HepG2 (cell line): ENCODE results near the gene SCN9A. TPM values are rescaled to one million over a fixed set of nuclear protein-coding genes. Genes with fewer than 3 reads are reported as not detected.
A peak's percentile ranks its signal among the peaks of the same experiment; 100 is the strongest.

Experiments used
- GABPB1 ChIP-seq: IDR thresholded peaks from 2 replicates; pipeline ENCODE4 v1.6.1; 2016; ENCODE audit warnings: mild to moderate bottlenecking, missing genetic modification reagents, moderate library complexity, missing compliant biosample characterization
- HNRNPH1 ChIP-seq: fragments of 200-400 bp; formaldehyde crosslinking; optimal IDR thresholded peaks from 2 replicates; pipeline ENCODE3; 2017; ENCODE audit warnings: mild to moderate bottlenecking, low read depth, low read length
- HOXA3 ChIP-seq: sonication (generic); formaldehyde crosslinking; IDR thresholded peaks from 2 replicates; pipeline ENCODE4 v1.5.0; 2020; ENCODE audit warnings: missing genetic modification reagents
- KDM5B ChIP-seq: sonication (generic); formaldehyde crosslinking; IDR thresholded peaks from 2 replicates; pipeline ENCODE4 v1.4.0; 2020; ENCODE audit warnings: missing genetic modification reagents, mild to moderate bottlenecking, borderline replicate concordance
- RFX1 ChIP-seq: fragments of 450-650 bp; IDR thresholded peaks from 2 replicates; pipeline ENCODE4 v1.6.1; 2017
- SKI ChIP-seq: fragments of 450-650 bp; IDR thresholded peaks from one replicate; pipeline ENCODE4 v1.6.1; 2018; ENCODE audit warnings: mild to moderate bottlenecking; ENCODE audit not compliant: partially characterized antibody
- TAF1 ChIP-seq: sonication (generic); formaldehyde crosslinking; IDR thresholded peaks from 2 replicates; pipeline ENCODE4 v1.4.0; 2020; ENCODE audit warnings: missing genetic modification reagents
- ZKSCAN1 ChIP-seq: fragments of 150-350 bp; IDR thresholded peaks from 2 replicates; pipeline ENCODE4 v1.6.1; 2014; ENCODE audit warnings: low read length
- ZNF234 ChIP-seq: sonication (generic); formaldehyde crosslinking; conservative IDR thresholded peaks from 2 replicates; pipeline ENCODE4 v1.5.1; 2020; ENCODE audit warnings: mild to moderate bottlenecking, missing genetic modification reagents
- ZNF562 ChIP-seq: sonication (generic); formaldehyde crosslinking; IDR thresholded peaks from 2 replicates; pipeline ENCODE4 v1.8.0; 2022; ENCODE audit warnings: missing genetic modification reagents, borderline replicate concordance
- ZNF577 ChIP-seq: sonication (generic); formaldehyde crosslinking; IDR thresholded peaks from 2 replicates; pipeline ENCODE4 v1.4.0; 2020; ENCODE audit warnings: mild to moderate bottlenecking, low read depth, missing genetic modification reagents, borderline replicate concordance
- polyA plus RNA-seq, 8 experiments: library from polyadenylated mRNA; depleted of rRNA in 3 of 8; stranded (reverse) in 7 of 8; unstranded in 1 of 8; fragments of >200 nt; fragmentation: Illumina TruSeq in 4 of 8; extraction: Trizol in 4 of 8; gene quantifications; 2 replicates each; pipeline versions ENCODE4 v1.2.1 to v1.2.3, GENCODE V29; 2011 to 2016; ENCODE audit warnings: low read depth in 4 of 8, missing spikeins in 1 of 8, mixed read lengths in 1 of 8; ENCODE audit not compliant: insufficient read depth in 1 of 8
- total RNA-seq, 5 experiments: library from RNA; depleted of rRNA; stranded (reverse); fragments of >200 nt; fragmentation: Illumina TruSeq; extraction: Trizol; gene quantifications; 2 replicates each; pipeline ENCODE4 v1.2.3, GENCODE V29; 2016; ENCODE audit warnings: low read depth in 1 of 5
- TF ChIP-seq, protein P1 (sequence below): sonication (generic); formaldehyde crosslinking; IDR thresholded peaks from 2 replicates; pipeline ENCODE4 v1.8.0; 2022; ENCODE audit warnings: mild to moderate bottlenecking, missing genetic modification reagents; ENCODE audit not compliant: insufficient replicate concordance
- TF ChIP-seq, protein P2 (sequence below): sonication (generic); formaldehyde crosslinking; IDR thresholded peaks from 2 replicates; pipeline ENCODE4 v1.4.0; 2020; ENCODE audit warnings: missing genetic modification reagents; ENCODE audit errors: not compliant biosample characterization
- TF ChIP-seq, protein P3 (sequence below): sonication (generic); formaldehyde crosslinking; IDR thresholded peaks from 2 replicates; pipeline ENCODE4 v1.9.0; 2021; ENCODE audit warnings: missing genetic modification reagents, mild to moderate bottlenecking, borderline replicate concordance
- TF ChIP-seq, protein P4 (sequence below): sonication (generic); formaldehyde crosslinking; IDR thresholded peaks from 2 replicates; pipeline ENCODE4 v1.8.1; 2022; ENCODE audit warnings: mild to moderate bottlenecking, missing genetic modification reagents
- TF ChIP-seq, protein P5 (sequence below), 2 experiments: fragments of 450-650 bp in 1 of 2; sonication (generic) in 1 of 2; formaldehyde crosslinking; IDR thresholded peaks; 2 replicates each; pipeline versions ENCODE4 v1.5.0 to v1.8.0; 2020 to 2022; ENCODE audit warnings: mild to moderate bottlenecking in 1 of 2, missing genetic modification reagents in 1 of 2
- TF ChIP-seq, protein P6 (sequence below): fragments of 450-650 bp; IDR thresholded peaks from 2 replicates; pipeline ENCODE4 v1.6.1; 2016

SCN9A gene
- total and polyA plus RNA-seq, 2 of the 13 experiments (the other 11 are each of a cell fraction or from before 2014, with no cell fraction given) = 15.3 to 24.3 TPM

DNA sequence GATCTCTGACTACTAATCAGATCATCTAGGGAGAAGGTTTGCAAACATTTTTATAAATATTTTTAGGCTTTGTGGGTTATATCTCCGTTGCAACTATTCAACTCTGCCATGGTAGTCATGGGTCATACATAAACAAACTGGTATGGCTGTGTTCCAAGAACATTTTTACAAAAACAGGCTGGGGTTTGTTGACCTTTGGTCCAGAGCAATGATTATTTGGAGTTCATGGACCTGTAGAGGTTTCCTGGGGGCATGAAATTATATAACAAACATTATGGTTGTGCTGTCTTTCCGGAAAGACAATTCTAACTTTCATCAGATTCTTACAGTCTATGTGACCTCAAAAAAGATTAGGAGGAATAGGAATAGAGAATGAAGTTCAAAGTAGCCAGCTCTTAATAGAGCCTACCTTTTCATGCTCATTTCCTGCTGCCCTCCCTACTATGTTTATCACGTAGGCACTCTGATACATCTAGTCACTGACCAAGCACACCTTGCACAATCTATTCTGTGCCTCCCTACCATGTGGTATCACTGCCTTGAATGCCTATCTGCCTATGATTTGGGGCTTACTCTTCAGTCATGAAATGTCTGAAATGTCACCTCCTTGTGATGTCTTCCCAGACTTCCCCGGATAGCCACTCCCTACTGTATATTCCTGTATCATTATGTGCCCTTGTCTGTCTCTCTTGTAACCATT lies 145.6 kb downstream of the SCN9A start (continued):
- TF ChIP-seq, protein P1, sequence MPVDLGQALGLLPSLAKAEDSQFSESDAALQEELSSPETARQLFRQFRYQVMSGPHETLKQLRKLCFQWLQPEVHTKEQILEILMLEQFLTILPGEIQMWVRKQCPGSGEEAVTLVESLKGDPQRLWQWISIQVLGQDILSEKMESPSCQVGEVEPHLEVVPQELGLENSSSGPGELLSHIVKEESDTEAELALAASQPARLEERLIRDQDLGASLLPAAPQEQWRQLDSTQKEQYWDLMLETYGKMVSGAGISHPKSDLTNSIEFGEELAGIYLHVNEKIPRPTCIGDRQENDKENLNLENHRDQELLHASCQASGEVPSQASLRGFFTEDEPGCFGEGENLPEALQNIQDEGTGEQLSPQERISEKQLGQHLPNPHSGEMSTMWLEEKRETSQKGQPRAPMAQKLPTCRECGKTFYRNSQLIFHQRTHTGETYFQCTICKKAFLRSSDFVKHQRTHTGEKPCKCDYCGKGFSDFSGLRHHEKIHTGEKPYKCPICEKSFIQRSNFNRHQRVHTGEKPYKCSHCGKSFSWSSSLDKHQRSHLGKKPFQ (CRISPR knock-in tag) = no peak
- TF ChIP-seq HOXA3 (CRISPR knock-in tag) = peak; percentile 64
- no peak for TF ChIP-seq TAF1
- TF ChIP-seq, protein P2, sequence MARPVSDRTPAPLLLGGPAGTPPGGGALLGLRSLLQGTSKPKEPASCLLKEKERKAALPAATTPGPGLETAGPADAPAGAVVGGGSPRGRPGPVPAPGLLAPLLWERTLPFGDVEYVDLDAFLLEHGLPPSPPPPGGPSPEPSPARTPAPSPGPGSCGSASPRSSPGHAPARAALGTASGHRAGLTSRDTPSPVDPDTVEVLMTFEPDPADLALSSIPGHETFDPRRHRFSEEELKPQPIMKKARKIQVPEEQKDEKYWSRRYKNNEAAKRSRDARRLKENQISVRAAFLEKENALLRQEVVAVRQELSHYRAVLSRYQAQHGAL (CRISPR knock-in tag) = no peak
- TF ChIP-seq, protein P3, sequence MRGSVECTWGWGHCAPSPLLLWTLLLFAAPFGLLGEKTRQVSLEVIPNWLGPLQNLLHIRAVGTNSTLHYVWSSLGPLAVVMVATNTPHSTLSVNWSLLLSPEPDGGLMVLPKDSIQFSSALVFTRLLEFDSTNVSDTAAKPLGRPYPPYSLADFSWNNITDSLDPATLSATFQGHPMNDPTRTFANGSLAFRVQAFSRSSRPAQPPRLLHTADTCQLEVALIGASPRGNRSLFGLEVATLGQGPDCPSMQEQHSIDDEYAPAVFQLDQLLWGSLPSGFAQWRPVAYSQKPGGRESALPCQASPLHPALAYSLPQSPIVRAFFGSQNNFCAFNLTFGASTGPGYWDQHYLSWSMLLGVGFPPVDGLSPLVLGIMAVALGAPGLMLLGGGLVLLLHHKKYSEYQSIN (CRISPR knock-in tag) = no peak
- TF ChIP-seq, protein P4, sequence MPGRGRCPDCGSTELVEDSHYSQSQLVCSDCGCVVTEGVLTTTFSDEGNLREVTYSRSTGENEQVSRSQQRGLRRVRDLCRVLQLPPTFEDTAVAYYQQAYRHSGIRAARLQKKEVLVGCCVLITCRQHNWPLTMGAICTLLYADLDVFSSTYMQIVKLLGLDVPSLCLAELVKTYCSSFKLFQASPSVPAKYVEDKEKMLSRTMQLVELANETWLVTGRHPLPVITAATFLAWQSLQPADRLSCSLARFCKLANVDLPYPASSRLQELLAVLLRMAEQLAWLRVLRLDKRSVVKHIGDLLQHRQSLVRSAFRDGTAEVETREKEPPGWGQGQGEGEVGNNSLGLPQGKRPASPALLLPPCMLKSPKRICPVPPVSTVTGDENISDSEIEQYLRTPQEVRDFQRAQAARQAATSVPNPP (CRISPR knock-in tag) = 0 out of 2 replicates have a peak, but pooled peaks have one; percentile 54
- TF ChIP-seq HNRNPH1 = no peak
- no peak for TF ChIP-seq KDM5B
- TF ChIP-seq ZKSCAN1 = peak; percentile 79; the same call in 1 of the 2 replicates
- no peak for TF ChIP-seq ZNF234 (CRISPR knock-in tag)
- TF ChIP-seq, protein P5, sequence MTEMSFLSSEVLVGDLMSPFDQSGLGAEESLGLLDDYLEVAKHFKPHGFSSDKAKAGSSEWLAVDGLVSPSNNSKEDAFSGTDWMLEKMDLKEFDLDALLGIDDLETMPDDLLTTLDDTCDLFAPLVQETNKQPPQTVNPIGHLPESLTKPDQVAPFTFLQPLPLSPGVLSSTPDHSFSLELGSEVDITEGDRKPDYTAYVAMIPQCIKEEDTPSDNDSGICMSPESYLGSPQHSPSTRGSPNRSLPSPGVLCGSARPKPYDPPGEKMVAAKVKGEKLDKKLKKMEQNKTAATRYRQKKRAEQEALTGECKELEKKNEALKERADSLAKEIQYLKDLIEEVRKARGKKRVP (CRISPR knock-in tag; IDR thresholded peaks at IDR 0.05) = peak in 1 of 2 experiments; percentile 86; a peak in 2 of 4 replicates
- TF ChIP-seq RFX1 = peak; percentile 45
- TF ChIP-seq ZNF577 (CRISPR knock-in tag) = no peak
- peak; percentile 48; the same call in 1 of the 2 replicates for TF ChIP-seq GABPB1
- TF ChIP-seq ZNF562 (CRISPR knock-in tag) = no peak
- TF ChIP-seq, protein P6, sequence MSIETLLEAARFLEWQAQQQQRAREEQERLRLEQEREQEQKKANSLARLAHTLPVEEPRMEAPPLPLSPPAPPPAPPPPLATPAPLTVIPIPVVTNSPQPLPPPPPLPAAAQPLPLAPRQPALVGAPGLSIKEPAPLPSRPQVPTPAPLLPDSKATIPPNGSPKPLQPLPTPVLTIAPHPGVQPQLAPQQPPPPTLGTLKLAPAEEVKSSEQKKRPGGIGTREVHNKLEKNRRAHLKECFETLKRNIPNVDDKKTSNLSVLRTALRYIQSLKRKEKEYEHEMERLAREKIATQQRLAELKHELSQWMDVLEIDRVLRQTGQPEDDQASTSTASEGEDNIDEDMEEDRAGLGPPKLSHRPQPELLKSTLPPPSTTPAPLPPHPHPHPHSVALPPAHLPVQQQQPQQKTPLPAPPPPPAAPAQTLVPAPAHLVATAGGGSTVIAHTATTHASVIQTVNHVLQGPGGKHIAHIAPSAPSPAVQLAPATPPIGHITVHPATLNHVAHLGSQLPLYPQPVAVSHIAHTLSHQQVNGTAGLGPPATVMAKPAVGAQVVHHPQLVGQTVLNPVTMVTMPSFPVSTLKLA = no peak
- peak; percentile 85 for TF ChIP-seq SKI
